Measurements from ENCODE around the gene HERPUD1.

GRCh38 chr16:56941856-56942331, 10.0 kb downstream of the HERPUD1 start:
- TF ChIP-seq USF1 (CRISPR knock-in tag; IDR thresholded peaks at IDR 0.05), result no peak
- TF ChIP-seq TCF7 (CRISPR knock-in tag; IDR thresholded peaks at IDR 0.05; ENCODE audit: low read depth), result no peak
- TF ChIP-seq CTCF (IDR thresholded peaks at IDR 0.05), result no peak
- TF ChIP-seq NFE2L1 (CRISPR knock-in tag; IDR thresholded peaks at IDR 0.05), result no peak
- no peak for TF ChIP-seq ZNF121 (CRISPR knock-in tag; IDR thresholded peaks at IDR 0.05)

Data from WTC11 (cell line).